Transverse colon (tissue), 4 donors: ENCODE measurements around the gene SUSD2. TPM values are rescaled to one million over a fixed set of nuclear protein-coding genes. Genes with fewer than 3 reads are reported as not detected.

ENCODE experiments used
- DNase-seq: peaks from one replicate; pipeline ENCODE4 v3.0.0-alpha.2; 2019
- H3K27ac ChIP-seq, 4 donors: fragments of 200-600 bp; sonication (generic); 2 replicates each; pipeline ENCODE4 v1.5.1; 2016 to 2018; ENCODE audit warnings: inconsistent platforms in 4 of 4
- H3K27me3 ChIP-seq: fragments of 200-600 bp; sonication (generic); 2 replicates; pipeline ENCODE4 v1.5.1; 2017; ENCODE audit warnings: inconsistent platforms
- H3K36me3 ChIP-seq, 4 donors: fragments of 200-600 bp; sonication (generic); 2 replicates each; pipeline ENCODE4 v1.5.1; 2017 to 2019; ENCODE audit warnings: inconsistent platforms in 4 of 4
- H3K4me1 ChIP-seq, 4 donors: fragments of 200-600 bp; sonication (generic); 2 replicates each; pipeline ENCODE4 v1.5.1; 2017 to 2020; ENCODE audit warnings: inconsistent platforms in 4 of 4
- H3K4me3 ChIP-seq, 4 donors: fragments of 200-600 bp; sonication (generic); 1 replicate in 1 of 4; 2 replicates in 3 of 4; pipeline versions ENCODE4 v1.5.1 to v1.6.1; 2017 to 2019; ENCODE audit warnings: inconsistent platforms in 4 of 4
- H3K9me3 ChIP-seq, 2 donors: fragments of 200-600 bp; sonication (generic); 2 replicates each; pipeline ENCODE4 v1.5.1; 2017 to 2019; ENCODE audit warnings: inconsistent platforms in 2 of 2
- EP300 ChIP-seq: sonication (generic); formaldehyde crosslinking; IDR thresholded peaks from one replicate; pipeline ENCODE4 v1.6.1; 2017; ENCODE audit warnings: antibody characterized with exemption, low read depth
- POLR2A ChIP-seq: fragments of 450-650 bp; IDR thresholded peaks from one replicate; pipeline ENCODE4 v1.6.1; 2016; ENCODE audit warnings: antibody characterized with exemption, mild to moderate bottlenecking, moderate library complexity
- POLR2AphosphoS5 ChIP-seq, 3 donors: sonication (generic); formaldehyde crosslinking; IDR thresholded peaks; one replicate each; pipeline ENCODE4 v1.6.1; 2016; ENCODE audit warnings: antibody characterized with exemption in 3 of 3
- WGBS, 2 donors: methylation state at CpG; one replicate each; pipeline ENCODE4 v1.1.5; 2018; ENCODE audit warnings: low coverage in 1 of 2; 5-methylcytosine and 5-hydroxymethylcytosine counted together
- in situ Hi-C, 4 donors: fragments of 200-750 bp; cut with MboI; loops; one replicate each; pipeline versions ENCODE4 v1.15.0 to v1.15.1; 2017; ENCODE audit warnings: low sequenced_read_pairs in 3 of 4, low pct_ligation_motif_present in 1 of 4, low pct_unique_long_range_greater_than_20kb in 1 of 4
- intact Hi-C: fragments of 100-400 bp; cut with DNase I; formaldehyde crosslinking; loops from one replicate; pipeline ENCODE4 v1.15.1; 2023; ENCODE audit warnings: low total_unique reads
- total RNA-seq, 4 donors: library from RNA; depleted of rRNA; stranded (reverse); fragments of >200 nt; gene quantifications; one replicate each; pipeline ENCODE4 v1.1.0, GENCODE V29; 2016
- TF ChIP-seq, protein P1 (sequence below), 5 experiments: fragments of 200-600 bp in 3 of 5; fragments of 450-650 bp in 2 of 5; sonication (generic) in 3 of 5; IDR thresholded peaks; 1 replicate in 2 of 5; 2 replicates in 3 of 5; pipeline ENCODE4 v1.5.1; 2016 to 2017; ENCODE audit warnings: antibody characterized with exemption in 5 of 5, inconsistent platforms in 3 of 5, mild to moderate bottlenecking in 2 of 5, moderate library complexity in 1 of 5

SUSD2 gene
- total RNA-seq, 4 donors from 2014 or later = 0.37 to 67.7 (median 3.8) TPM

DNA sequence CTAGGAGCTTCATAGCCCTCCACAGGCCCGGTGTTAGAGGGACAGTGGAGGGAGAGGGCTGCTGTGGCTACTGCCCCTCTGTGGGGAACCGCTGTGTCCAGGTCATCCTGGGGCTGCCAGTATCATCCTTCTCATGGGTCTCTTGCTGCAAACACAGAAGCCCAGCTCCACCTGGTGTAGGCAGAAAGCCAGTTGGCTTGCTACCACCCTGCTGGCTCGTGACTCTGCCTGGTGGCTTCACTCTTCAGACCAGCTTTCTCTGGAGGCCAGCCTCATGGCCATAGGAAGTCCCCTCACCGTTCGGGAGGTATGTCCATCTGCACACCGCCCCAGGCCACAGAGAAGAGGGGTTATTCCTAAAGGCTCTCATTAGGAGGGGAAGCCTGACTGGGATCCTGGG is 19.4 kb upstream of the SUSD2 start:
- no peak for TF ChIP-seq POLR2AphosphoS5 (IDR thresholded peaks at IDR 0.05)
- TF ChIP-seq POLR2A = no peak
- TF ChIP-seq, protein P1, sequence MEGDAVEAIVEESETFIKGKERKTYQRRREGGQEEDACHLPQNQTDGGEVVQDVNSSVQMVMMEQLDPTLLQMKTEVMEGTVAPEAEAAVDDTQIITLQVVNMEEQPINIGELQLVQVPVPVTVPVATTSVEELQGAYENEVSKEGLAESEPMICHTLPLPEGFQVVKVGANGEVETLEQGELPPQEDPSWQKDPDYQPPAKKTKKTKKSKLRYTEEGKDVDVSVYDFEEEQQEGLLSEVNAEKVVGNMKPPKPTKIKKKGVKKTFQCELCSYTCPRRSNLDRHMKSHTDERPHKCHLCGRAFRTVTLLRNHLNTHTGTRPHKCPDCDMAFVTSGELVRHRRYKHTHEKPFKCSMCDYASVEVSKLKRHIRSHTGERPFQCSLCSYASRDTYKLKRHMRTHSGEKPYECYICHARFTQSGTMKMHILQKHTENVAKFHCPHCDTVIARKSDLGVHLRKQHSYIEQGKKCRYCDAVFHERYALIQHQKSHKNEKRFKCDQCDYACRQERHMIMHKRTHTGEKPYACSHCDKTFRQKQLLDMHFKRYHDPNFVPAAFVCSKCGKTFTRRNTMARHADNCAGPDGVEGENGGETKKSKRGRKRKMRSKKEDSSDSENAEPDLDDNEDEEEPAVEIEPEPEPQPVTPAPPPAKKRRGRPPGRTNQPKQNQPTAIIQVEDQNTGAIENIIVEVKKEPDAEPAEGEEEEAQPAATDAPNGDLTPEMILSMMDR (IDR thresholded peaks at IDR 0.05) = no peak
- no peak for TF ChIP-seq EP300
- WGBS, 2 donors = 81% methylated on average over 6 of the region's 6 CpGs; no CpG with 5 or more reads in 1 of the 2 donors
- Histone ChIP-seq H3K27ac (peak overlapping the region; percentile 6 to 68 (median 44)), H3K4me3 (no peak overlapping the region), H3K36me3 (peaks cover 0 to 22% (median 2%) of the 10 kb centered on the region in 4 donors), H3K9me3 (no peaks in the 10 kb centered on the region), H3K4me1 (peaks cover 8 to 30% (median 25%) of the 10 kb centered on the region in 4 donors), H3K27me3 (no peaks in the 10 kb centered on the region)
- in situ Hi-C loops = no loop called here
- no peak for DNase-seq
- intact Hi-C loops = no loop called here

DNA sequence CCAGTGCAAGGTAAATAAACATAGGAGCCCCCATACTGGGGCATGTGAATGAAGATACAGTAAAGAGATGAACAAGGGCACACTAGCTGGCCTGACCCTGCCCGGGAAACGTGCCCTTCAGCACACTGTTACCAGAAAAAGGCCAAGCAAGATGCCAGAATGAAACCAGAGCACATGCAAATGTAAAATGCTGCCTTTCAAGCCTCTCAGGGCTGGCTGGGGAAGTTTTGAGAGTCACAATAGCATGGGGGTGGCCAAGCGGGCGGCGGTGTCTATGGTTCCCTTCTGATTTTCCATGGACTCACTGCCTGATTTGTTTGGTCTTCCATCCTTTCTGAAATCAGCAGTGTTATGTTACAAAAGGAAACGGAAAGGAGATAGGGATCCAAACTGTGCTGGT is 18.9 kb upstream of the SUSD2 start:
- in situ Hi-C loops = no loop called here
- H3K27ac ChIP-seq = peak overlapping the region; percentile 6 to 68 (median 44)

GRCh38 chr22:24164243-24164642 is 17.0 kb upstream of the SUSD2 start:
- TF ChIP-seq POLR2AphosphoS5 (IDR thresholded peaks at IDR 0.05) (no peak), EP300 (no peak), POLR2A (no peak)
- TF ChIP-seq, protein P1 (IDR thresholded peaks at IDR 0.05) = no peak
- in situ Hi-C loops (no loop called here), intact Hi-C loops (no loop called here)
- Histone ChIP-seq H3K36me3 (peaks cover 0 to 26% (median 9%) of the 10 kb centered on the region in 4 donors), H3K9me3 (no peaks in the 10 kb centered on the region), H3K27me3 (no peaks in the 10 kb centered on the region), H3K4me1 (peaks cover 0 to 12% (median 7%) of the 10 kb centered on the region in 4 donors), H3K4me3 (no peak overlapping the region), H3K27ac (peak overlapping the region in 3 of 4 donors; percentile 1 to 57 (median 19))
- no peak for DNase-seq
- WGBS, 2 donors = 95% methylated on average over 10 of the region's 10 CpGs; no CpG with 5 or more reads in 1 of the 2 donors

More for the DNA sequence above, 18.9 kb upstream of the SUSD2 start:
- TF ChIP-seq POLR2A (no peak), EP300 (no peak), POLR2AphosphoS5 (IDR thresholded peaks at IDR 0.05) (no peak)
- TF ChIP-seq, protein P1 (IDR thresholded peaks at IDR 0.05) = no peak
- peaks cover 3 to 25% (median 20%) of the 10 kb centered on the region in 4 donors for H3K4me1 ChIP-seq
- no peaks in the 10 kb centered on the region for H3K9me3 ChIP-seq
- no peaks in the 10 kb centered on the region for H3K27me3 ChIP-seq
- 40 to 84% methylated on average over 2 to 6 of the region's 6 CpGs for WGBS, 2 donors
- H3K36me3 ChIP-seq = peaks cover 0 to 26% (median 5%) of the 10 kb centered on the region in 4 donors
- H3K4me3 ChIP-seq = no peak overlapping the region
- DNase-seq = no peak
- intact Hi-C loops = no loop called here

DNA sequence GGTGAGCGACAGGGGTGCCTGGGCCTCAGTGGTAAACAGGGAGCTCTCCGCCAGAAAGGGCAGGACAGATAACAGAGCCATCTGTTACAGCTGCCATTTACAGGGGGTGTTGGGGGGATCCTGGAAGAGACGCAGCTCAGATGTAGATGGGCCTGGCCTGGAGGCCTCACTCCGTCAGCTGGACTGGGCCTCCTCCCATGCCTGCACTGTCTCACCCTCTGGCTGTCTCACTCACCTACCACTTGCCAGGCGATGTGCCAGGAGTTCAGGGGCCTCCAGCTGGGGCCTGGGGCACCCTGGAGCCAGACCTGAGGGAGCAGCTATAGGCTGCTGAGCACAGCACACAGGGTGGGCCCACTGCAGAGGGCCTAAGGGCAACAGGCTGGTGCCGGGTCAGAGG is 16.3 kb upstream of the SUSD2 start:
- Histone ChIP-seq H3K9me3 (no peaks in the 10 kb centered on the region), H3K4me1 (peaks cover 0 to 9% (median 5%) of the 10 kb centered on the region in 4 donors), H3K27ac (peak overlapping the region in 3 of 4 donors; percentile 1 to 57 (median 19)), H3K4me3 (no peak overlapping the region), H3K36me3 (peaks cover 0 to 26% (median 9%) of the 10 kb centered on the region in 4 donors), H3K27me3 (no peaks in the 10 kb centered on the region)
- in situ Hi-C loops = no loop called here
- WGBS, 2 donors = 86% methylated on average over 5 of the region's 6 CpGs; no CpG with 5 or more reads in 1 of the 2 donors
- intact Hi-C loops = loop anchor here (5.0 kb wide), 1 partner anchor 48 kb away; no protein-coding TSS in a partner anchor
- TF ChIP-seq EP300 = no peak
- TF ChIP-seq, protein P1 (IDR thresholded peaks at IDR 0.05) = no peak
- no peak for TF ChIP-seq POLR2AphosphoS5 (IDR thresholded peaks at IDR 0.05)
- DNase-seq = no peak
